ENCODE measurements around the gene TMEM266.

Gene TMEM266

GRCh38 chr15:76235186-76235826, 175.5 kb downstream of the TMEM266 start:
- Mint-ChIP-seq H3K4me3 (no peak overlapping the region), H3K27me3 (ENCODE audit: low read depth) (no peaks in the 10 kb centered on the region), H3K9me3 (no peaks in the 10 kb centered on the region), H3K36me3 (ENCODE audit: low read depth) (peaks cover 9% of the 10 kb centered on the region), H3K4me1 (ENCODE audit: low read depth) (no peaks in the 10 kb centered on the region), H3K27ac (no peak overlapping the region)
- DNase-seq (ENCODE audit: low spot score): no peak

- Mint-ChIP-seq H3K27me3 (ENCODE audit: low read depth) (no peaks in the 10 kb centered on the region), H3K36me3 (ENCODE audit: low read depth) (peaks cover 4% of the 10 kb centered on the region), H3K4me1 (ENCODE audit: low read depth) (no peaks in the 10 kb centered on the region), H3K9me3 (no peaks in the 10 kb centered on the region), H3K4me3 (no peak overlapping the region), H3K27ac (no peak overlapping the region)
- DNase-seq (ENCODE audit: low spot score): no peak
These were observed 176.6 kb downstream of the TMEM266 start for GRCh38 chr15:76236350-76236749.

- H3K4me3 Mint-ChIP-seq: no peak overlapping the region
- H3K27ac Mint-ChIP-seq: no peak overlapping the region
- no peaks in the 10 kb centered on the region for H3K9me3 Mint-ChIP-seq
- H3K36me3 Mint-ChIP-seq (ENCODE audit: low read depth): peaks cover 12% of the 10 kb centered on the region
- no peak for DNase-seq (ENCODE audit: low spot score)
- H3K4me1 Mint-ChIP-seq (ENCODE audit: low read depth): no peaks in the 10 kb centered on the region
- H3K27me3 Mint-ChIP-seq (ENCODE audit: low read depth): no peaks in the 10 kb centered on the region
These were observed 180.0 kb downstream of the TMEM266 start for GRCh38 chr15:76239786-76240185.

- Mint-ChIP-seq H3K9me3 (no peaks in the 10 kb centered on the region), H3K4me1 (ENCODE audit: low read depth) (no peaks in the 10 kb centered on the region), H3K36me3 (ENCODE audit: low read depth) (peaks cover 9% of the 10 kb centered on the region), H3K4me3 (no peak overlapping the region), H3K27me3 (ENCODE audit: low read depth) (no peaks in the 10 kb centered on the region), H3K27ac (no peak overlapping the region)
- DNase-seq (ENCODE audit: low spot score): no peak
These were observed 185.4 kb downstream of the TMEM266 start for GRCh38 chr15:76245072-76245610.

- H3K27me3 Mint-ChIP-seq (ENCODE audit: low read depth): no peaks in the 10 kb centered on the region
- H3K4me3 Mint-ChIP-seq: no peak overlapping the region
- H3K36me3 Mint-ChIP-seq (ENCODE audit: low read depth): peaks cover 12% of the 10 kb centered on the region
- H3K27ac Mint-ChIP-seq: no peak overlapping the region
- H3K9me3 Mint-ChIP-seq: no peaks in the 10 kb centered on the region
- no peak for DNase-seq (ENCODE audit: low spot score)
- H3K4me1 Mint-ChIP-seq (ENCODE audit: low read depth): peaks cover 6% of the 10 kb centered on the region
These were observed 191.9 kb downstream of the TMEM266 start for GRCh38 chr15:76251717-76252116.

GRCh38 chr15:76252249-76252648, 192.5 kb downstream of the TMEM266 start:
- H3K36me3 Mint-ChIP-seq (ENCODE audit: low read depth): peaks cover 14% of the 10 kb centered on the region
- no peak overlapping the region for H3K27ac Mint-ChIP-seq
- H3K4me3 Mint-ChIP-seq: no peak overlapping the region
- H3K4me1 Mint-ChIP-seq (ENCODE audit: low read depth): peaks cover 6% of the 10 kb centered on the region
- no peaks in the 10 kb centered on the region for H3K27me3 Mint-ChIP-seq (ENCODE audit: low read depth)
- no peak for DNase-seq (ENCODE audit: low spot score)
- H3K9me3 Mint-ChIP-seq: no peaks in the 10 kb centered on the region

- Mint-ChIP-seq H3K27ac (no peak overlapping the region), H3K4me1 (ENCODE audit: low read depth) (peaks cover 6% of the 10 kb centered on the region), H3K9me3 (no peaks in the 10 kb centered on the region), H3K36me3 (ENCODE audit: low read depth) (peaks cover 19% of the 10 kb centered on the region), H3K4me3 (no peak overlapping the region), H3K27me3 (ENCODE audit: low read depth) (no peaks in the 10 kb centered on the region)
- no peak for DNase-seq (ENCODE audit: low spot score)
These were observed 194.1 kb downstream of the TMEM266 start for GRCh38 chr15:76253691-76254473.

Measured in T-helper 2 cell treated with Interferon-gamma antibody and Interleukin-4, amounts not matched to agents 5 μg/mL and 100 μg/mL, for 36 hours (primary cell).